Measurements from ENCODE around the gene NOTCH2NLA.
"Not testable (repeated sequence)": the region's sequence is repeated elsewhere in the genome, so short reads cannot be mapped to it uniquely, and the experiment has no call there.

Gene NOTCH2NLA
- 1.3 to 2.9 reads per million in 2 donors for total RNA-seq

GRCh38 chr1:146228710-146229477 lies at the start of gene NOTCH2NLA:
NOTCH2NLA (minus strand) TSS chr1:146229021; CDS start chr1:146189337, 39,684 bp downstream.
- DNase-seq, result peak; percentile 26

- DNase-seq, result not testable (repeated sequence)
These were observed 49.5 kb upstream of the NOTCH2NLA start for GRCh38 chr1:146278346-146278745.

GRCh38 chr1:146277087-146277486 lies 48.3 kb upstream of the NOTCH2NLA start:
- DNase-seq, result not testable (repeated sequence)

- DNase-seq, result not testable (repeated sequence)
These were observed 45.3 kb upstream of the NOTCH2NLA start for GRCh38 chr1:146274083-146274482.

GRCh38 chr1:146273194-146273593 lies 44.4 kb upstream of the NOTCH2NLA start:
- not testable (repeated sequence) for DNase-seq

- DNase-seq, result not testable (repeated sequence)
These were observed 43.9 kb upstream of the NOTCH2NLA start for GRCh38 chr1:146272734-146273133.

- DNase-seq, result not testable (repeated sequence)
These were observed 43.2 kb upstream of the NOTCH2NLA start for GRCh38 chr1:146271977-146272376.

GRCh38 chr1:146270129-146270528 lies 41.3 kb upstream of the NOTCH2NLA start:
- not testable (repeated sequence) for DNase-seq

- DNase-seq, result not testable (repeated sequence)
These were observed 37.4 kb upstream of the NOTCH2NLA start for GRCh38 chr1:146266179-146266748.

- DNase-seq, result not testable (repeated sequence)
These were observed 35.9 kb upstream of the NOTCH2NLA start for GRCh38 chr1:146264761-146265160.

- not testable (repeated sequence) for DNase-seq
These were observed 31.3 kb upstream of the NOTCH2NLA start for GRCh38 chr1:146260006-146260730.

- DNase-seq, result not testable (repeated sequence)
These were observed 29.3 kb upstream of the NOTCH2NLA start for GRCh38 chr1:146257992-146258552.

- not testable (repeated sequence) for DNase-seq
These were observed 25.9 kb upstream of the NOTCH2NLA start for GRCh38 chr1:146254569-146255197.

- DNase-seq, result not testable (repeated sequence)
These were observed 24.5 kb upstream of the NOTCH2NLA start for GRCh38 chr1:146253249-146253855.

GRCh38 chr1:146251523-146251922 lies 22.7 kb upstream of the NOTCH2NLA start:
- DNase-seq, result not testable (repeated sequence)

- DNase-seq, result not testable (repeated sequence)
These were observed 19.8 kb upstream of the NOTCH2NLA start for GRCh38 chr1:146248643-146249042.

GRCh38 chr1:146236626-146237025 lies 7.8 kb upstream of the NOTCH2NLA start:
- not testable (repeated sequence) for DNase-seq

- not testable (repeated sequence) for DNase-seq
These were observed 7.3 kb upstream of the NOTCH2NLA start for GRCh38 chr1:146236026-146236601.

- DNase-seq, result peak; percentile 0
These were observed 608 bp downstream of the NOTCH2NLA start for GRCh38 chr1:146228144-146228682.

- not testable (repeated sequence) for DNase-seq
These were observed 54.3 kb downstream of the NOTCH2NLA start for GRCh38 chr1:146174531-146174930.

GRCh38 chr1:146167740-146168139 lies 61.1 kb downstream of the NOTCH2NLA start:
- not testable (repeated sequence) for DNase-seq
